GM21528 (cell line): Measurements from ENCODE around the gene RBCK1.
A peak's percentile ranks its signal among the peaks of the same experiment; 100 is the strongest.
"Not testable (repeated sequence)": the region's sequence is repeated elsewhere in the genome, so short reads cannot be mapped to it uniquely, and the experiment has no call there.

Experiments used
- ATAC-seq: cut with Tn5 transposase; IDR thresholded peaks from one replicate; pipeline ENCODE4 v1.9.1; 2021; ENCODE audit warnings: mild to moderate bottlenecking, moderate library complexity; ENCODE audit not compliant: unreplicated experiment, low FRiP score

The RBCK1 gene

DNA sequence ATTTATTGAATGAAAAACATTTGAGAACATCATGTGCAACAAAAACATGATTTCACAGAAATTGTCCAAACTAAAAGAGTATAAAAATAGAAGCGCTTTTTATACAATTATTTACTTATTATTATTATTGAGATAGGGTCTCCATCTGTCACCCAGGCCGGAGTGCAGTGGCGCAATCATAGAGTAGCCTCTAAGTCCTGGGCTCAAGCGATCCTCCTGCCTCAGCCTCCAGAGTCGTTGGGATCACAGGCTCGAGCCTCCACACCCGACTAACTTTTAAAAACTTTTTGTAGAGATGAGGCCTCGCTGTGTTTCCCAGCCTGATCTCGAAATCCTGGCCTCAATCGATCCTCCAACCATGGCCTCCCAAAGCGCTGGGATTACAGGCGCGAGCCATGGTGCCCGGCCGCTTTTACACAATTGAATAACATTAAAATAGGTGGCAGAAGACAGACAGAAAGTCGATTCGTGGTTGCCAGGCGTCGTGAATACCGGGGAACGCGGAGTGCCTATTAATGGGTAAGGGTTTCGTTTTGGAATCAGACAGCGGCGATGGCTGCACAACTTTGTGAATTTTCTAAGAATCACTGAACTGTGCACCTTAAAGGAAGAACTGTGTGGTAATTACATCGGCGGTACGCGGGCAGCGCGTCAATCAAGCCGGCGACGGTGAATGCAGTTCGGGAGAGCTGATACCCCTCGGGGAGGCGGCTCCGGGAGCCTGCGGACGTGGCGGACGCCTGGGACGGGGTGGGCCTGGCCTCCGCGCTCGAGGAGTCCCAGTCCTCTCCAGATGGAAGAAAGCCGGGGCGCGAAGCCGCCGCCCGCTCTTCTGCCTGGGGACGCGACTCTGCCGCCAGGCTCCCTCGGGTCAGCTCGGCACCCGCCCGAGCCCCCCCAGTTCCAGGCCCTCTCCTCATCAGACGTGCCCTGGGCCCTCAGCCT is 53.4 kb downstream of the RBCK1 start:
- ATAC-seq: peak; percentile 56

DNA sequence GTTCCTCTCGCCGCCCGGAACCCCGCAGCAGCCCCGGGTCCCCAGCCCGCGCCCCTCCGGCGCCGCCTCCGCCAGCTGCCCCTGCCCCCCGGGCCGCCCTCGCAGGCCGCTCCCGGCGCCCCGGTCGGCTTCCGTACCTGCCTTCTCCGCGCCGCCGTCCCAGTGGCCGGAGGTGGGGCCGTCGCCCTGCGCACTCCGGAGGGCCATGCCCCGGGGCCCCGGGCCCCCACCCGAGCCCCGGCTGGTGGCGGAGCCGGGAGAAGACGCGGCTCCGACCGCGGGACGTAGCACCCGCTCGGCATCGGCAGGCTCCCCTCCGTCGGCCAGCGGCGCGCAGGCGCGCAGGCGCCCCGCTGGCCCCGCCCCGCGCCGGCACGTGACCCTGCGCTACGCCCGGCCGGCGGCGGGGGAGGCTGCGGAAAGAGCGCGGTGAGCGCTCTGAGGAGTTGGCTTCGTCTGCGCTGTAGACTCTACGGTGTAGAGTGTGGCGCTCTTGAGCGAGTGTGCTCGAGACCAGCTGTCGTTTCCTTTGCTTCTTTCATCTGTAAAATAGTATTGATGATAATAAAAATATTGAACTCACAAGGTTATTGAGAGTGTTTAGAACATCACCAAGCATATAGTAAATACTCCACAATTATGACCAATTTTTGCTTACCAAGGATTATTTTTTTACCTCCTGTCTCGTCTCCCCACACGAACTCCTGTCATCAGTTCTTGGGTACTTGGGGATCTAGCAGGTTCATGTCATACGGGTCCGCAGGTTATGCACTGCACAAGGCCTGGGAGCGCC is 54.3 kb downstream of the RBCK1 start, which contains the start of gene TBC1D20:
Gene TBC1D20 (minus strand): TSS at position 335 of the 793 bp plus-strand sequence. CDS start 128 bp downstream, at position 207.
- peak; percentile 91 for ATAC-seq

DNA sequence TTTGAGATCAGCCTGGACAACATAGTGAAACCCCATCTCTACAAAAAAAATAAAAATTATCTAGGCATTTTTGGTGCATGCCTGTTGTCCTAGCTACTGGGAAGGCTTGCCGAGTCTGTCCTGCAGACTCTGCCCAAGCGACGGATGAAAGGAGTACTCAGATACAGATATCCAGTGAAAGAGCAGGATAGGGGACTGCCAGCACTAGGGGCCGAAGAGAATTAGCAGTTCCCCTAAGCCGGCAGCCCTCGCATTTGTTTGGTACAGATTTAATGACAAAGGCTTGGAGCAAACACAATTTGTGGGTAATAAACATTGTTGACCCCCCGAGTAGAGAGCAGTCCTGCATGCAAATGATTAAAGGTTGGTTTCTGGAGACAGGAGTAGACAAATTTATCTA is 59.7 kb downstream of the RBCK1 start:
- no peak for ATAC-seq

DNA sequence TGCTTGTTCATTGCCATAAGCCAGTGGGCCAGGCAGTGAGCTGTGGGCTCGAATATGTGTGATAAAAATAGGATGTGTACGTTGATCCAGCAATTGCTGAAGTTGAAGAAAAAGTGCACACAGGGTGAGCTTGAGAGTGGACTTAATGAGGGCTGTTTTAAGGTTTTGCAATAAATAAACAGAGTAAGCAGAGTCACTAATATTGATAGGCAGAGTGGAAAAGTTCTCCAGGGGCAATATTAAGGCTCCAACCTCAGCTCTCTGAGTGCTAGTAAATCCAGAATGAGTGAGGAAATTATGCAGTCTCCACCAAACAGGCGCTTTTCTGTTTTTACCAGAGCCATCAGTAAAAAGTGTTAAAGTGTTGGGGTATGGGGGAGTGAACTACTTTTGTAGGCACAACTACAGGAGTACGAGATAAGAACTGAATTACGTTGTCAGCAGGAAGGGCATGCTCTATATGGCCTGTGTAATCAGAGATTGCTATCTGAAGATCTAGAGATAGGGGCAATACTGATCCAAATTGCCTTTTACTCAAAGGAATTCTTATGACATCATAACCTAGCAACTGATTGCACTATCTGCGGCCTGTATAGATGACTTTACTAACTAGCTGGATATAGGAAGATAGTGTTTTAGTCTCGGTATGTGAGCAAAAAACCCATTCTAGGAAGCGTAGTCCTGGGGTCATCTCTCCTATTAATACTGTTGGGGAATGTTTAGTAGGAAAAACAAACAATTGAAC is 61.8 kb downstream of the RBCK1 start:
- ATAC-seq: no peak

DNA sequence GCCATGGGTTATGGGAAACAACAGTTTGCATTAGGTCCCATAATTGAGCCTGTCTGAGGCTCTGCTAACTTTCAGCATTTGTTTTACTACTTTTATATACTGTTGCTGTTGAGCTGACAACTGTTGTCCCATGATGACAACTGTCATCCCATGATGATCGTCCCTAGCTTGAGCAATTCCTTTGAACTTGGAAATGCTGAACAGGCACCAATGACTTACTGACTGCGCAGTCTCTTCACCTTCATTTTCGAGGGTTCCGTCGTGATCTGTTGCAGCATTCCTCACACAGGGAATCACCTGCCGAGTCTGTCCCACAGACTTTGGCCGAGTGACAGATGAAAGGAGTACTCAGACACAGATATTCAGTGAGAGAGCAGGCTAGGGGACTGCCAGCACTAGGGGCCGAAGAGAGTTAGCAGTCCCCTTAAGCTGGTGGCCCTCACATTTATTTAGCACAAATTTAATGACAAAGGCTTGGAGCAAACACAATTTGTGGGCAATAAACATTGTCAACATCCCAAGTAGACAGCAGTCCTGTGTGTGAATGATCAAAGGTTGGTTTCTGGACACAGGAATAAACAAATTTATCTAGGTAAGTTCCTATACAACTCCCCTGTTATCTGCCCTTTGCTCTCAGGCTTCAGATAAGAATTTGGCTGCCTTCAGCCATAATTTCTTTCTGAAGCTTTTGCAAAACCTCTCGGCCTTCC is 64.2 kb downstream of the RBCK1 start:
- no peak for ATAC-seq

DNA sequence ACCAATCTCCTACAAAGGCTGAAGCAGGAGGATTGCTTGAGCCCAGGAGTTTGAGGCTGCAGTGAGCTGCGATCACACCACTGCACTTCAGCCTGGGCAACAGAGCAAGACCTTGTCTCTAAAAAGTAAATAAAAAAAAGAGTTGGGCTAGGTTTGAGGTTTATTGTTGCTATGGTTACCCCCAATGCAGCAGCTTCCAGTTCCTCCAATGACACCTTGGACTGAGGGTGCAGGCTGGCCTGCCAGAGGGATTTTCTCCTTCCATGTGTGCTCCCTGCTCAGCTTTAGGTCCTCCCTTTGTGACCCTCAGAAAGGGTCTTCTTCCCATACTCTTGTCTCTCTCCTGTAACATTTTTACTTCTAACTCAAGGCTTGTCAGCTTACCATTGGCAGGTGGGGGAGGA is 64.8 kb downstream of the RBCK1 start:
- no peak for ATAC-seq

DNA sequence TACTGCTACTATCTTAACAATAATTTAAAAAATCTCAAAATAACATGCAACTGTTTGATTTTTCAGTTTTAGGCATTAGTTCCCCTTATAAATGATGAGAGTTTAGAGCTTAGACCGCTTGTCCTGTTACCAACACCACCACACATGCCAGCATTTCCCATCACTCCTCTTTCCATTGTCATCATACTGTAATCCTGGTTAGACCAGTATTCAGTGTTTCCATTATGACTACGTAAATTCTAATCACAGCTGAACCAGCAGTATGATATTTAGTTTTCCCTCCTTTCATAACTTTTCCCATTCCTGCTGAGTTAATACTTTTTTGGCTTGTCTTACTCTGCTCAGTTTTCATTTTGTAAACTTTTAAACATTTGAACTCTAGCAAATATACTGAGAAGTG is 66.5 kb downstream of the RBCK1 start:
- ATAC-seq: no peak

DNA sequence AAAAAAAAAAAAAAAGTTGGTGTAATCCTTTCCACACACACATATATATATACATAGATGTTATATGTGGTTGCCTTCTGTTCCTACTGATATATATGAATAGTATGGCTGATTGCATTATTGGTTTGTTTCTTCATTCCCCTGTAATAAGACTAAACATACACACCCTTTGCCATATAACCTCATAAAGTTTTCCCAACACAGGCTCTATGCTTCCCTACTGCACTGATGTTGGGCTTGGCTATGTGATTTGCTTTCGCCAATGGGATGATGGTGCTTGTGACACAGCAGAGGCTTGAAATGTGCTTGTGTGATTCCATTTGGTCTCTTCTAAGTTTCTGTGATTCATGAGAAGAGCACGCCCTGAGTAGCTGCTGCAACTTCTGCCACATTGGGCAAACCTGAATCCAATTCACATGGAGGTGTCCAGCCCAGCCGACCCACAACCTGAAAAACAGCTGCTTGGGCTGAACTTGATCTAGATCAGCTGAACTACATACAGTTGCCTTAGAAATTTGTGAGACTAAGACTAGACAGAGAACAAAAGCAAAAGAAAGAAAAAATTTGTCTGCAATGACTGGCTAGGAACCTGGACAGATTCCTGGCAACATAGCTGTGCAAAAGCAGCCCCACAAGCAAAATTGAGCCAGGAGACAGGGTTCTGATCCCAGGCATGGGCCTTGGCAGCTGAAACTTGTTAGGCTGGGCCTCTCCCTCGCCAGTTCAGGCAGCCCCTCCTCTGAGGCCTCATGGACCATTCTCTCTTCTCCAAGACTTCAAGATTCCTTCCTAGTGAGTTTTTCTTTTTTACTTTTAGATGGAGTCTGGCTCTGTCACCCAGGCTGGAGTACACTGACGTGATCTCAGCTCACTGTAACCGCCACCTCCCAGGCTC is 67.6 kb downstream of the RBCK1 start:
- ATAC-seq: no peak

DNA sequence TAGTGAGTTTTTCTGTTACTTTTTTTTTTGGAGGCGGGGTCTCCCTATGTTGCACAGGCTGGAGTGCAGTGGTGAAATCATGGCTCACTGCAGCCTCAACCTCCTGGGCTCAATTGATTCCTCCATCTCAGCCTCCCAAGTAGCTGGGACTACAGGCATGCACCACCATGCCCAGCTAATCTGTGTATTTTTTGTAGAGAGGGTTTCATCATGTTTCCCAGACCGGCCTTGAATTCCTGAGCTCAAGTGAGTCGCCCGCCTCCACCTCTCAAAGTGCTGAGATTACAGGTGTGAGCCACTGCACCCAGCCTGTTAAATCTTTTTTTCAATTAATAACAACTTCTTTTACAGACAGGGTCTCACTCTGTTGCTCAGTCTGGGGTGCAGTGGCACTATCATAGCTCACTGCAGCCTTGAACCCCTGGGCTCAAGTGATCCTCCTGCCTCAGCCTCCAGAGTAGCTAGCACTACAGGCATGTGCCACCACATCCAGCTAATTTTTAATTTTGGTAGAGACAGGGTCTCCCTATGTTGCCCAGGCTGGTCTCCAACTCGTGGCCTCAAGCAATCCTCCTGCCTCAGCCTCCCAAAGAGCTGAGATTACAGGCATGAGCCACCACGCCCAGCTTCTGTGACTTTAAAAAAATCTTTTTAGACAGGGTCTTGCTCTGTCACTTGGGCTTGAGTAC is 68.6 kb downstream of the RBCK1 start:
- ATAC-seq: not testable (repeated sequence)

DNA sequence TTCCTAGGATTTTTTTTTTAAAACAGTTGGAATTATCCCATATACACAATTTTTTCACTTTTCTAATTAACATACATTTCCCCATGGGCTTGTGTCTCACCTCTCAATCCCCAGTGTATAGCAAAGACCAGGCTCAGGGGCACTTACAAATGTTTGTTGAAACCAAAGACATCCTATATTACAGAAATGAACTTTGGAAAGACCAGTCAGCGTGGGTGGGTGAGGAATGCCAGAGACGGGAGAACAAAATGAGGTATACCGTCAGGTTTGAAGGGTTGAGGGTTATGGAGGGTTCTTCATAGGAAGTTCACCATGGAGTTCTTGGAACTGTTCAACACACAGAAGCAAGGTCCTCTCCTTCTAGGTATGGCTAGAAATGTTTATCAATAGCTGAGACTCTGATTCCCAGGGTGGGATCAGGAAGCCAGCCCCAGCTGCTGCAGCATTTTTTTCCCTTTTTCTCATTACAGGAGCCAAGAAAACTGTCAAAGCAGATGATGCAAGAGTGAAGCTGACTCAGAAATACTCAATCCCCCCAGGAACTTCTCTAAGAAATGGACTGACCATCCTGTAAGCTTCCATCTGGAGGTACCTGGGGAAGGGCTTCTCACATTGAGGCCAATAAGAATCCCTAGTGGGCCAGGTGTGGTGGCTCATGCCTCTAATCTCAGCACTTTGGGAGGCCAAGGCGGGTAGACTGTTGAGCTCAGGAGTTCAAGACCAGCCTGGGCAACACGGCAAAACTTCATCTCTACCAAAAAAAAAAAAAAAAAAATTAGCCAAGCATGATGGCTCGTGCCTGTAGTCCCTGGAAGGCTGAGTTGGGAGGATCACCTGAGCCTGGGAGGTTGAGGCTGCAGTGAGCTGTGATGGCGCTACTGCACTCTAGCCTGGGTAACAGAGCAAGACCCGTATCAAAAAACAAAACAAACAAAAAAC is 70.2 kb downstream of the RBCK1 start:
- ATAC-seq: no peak

DNA sequence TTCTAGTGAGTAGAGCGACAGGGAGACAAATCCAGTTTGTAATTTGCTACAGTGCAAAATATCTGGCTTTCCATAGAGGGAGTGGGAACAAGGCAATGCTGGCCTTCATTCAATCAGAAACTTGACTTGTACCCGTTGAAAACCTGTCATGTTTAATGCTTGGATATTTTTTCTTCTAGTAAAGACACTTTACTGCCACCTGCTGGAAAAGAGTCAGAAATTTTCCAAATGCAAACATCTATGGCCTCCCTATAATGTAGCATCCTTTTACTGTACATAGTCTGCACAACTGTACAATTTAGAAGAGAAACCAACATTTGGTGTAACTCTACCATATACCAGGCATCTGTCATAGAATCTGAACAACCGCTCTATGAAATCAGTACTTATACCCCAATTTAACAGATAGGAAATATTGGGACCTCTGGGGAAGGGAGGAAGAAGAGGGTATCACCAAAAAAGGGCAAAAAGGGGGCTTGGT is 70.9 kb downstream of the RBCK1 start:
- no peak for ATAC-seq

DNA sequence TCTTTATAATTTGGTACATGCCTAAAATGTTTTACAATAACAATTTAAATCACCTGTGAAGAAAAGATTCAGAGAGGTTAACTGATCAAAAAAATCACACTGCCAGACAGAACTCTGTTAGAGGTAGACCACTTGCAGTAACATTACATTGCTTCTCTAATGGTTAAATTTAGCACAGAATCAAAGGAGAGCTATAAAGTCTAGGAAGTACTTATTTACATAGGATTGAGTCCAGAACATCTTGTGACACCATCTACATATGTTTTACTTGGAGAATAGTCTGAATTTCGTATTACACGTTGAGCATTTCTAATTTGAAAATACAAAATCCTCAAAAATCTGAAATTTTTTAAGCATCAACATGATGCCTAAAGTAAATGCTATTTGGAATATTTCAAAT is 71.4 kb downstream of the RBCK1 start:
- no peak for ATAC-seq

DNA sequence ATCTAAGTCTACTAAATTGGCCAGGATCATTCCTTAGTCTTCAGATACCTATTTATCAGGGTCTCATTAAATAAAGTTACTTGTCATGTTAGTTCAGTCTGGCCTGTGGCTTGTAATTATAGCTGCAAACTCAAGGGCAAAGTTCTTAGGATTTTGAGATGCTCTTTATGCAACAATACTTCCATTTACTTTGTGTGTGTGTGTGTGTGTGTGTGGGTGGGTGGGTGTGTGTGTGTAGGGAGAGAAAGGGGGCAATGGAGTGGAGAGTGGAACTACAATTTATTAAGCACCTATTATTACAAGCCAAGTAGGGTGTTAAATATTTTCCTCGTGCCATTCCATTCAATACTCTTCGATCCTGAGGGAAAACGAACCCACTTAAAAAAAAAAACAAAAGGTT is 71.9 kb downstream of the RBCK1 start:
- ATAC-seq: no peak

DNA sequence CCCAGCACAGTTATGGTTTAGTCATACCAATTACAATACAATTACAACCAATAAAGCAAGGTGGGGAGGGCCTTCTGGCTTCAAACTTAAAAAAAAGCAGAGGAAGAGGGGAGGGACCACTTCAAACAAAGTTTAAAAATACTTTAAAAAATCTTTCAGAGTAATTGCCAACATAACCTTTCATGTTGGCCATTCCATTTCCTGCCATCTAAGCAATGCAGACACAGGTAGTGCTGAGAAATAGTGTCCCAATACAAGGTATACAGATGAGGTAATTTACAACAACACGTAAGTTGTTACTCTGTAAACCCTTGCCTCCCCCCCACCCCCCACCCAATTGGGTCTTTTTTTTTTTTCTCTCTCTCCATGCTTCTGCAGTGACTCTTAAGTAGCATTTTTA is 73.1 kb downstream of the RBCK1 start:
- ATAC-seq: no peak
